Heart right ventricle (tissue), 16 donors: Measurements from ENCODE around the gene ECE2. TPM values are rescaled to one million over a fixed set of nuclear protein-coding genes. Genes with fewer than 3 reads are reported as not detected.
"Not testable (repeated sequence)": the region's sequence is repeated elsewhere in the genome, so short reads cannot be mapped to it uniquely, and the experiment has no call there.

Source experiments
- ATAC-seq, 8 donors: fragments of 200-7000 bp; cut with Tn5 transposase; one replicate each; pipeline ENCODE4 v1.9.1; 2020; ENCODE audit warnings: mild to moderate bottlenecking in 8 of 8, moderate library complexity in 8 of 8, moderate number of reproducible peaks in 1 of 8
- DNase-seq, 2 donors: peaks; one replicate each; pipeline ENCODE4 v3.0.0-alpha.2; 2020
- H3K27ac ChIP-seq, 10 donors: fragments of 200-600 bp; sonication (generic) in 2 of 10; one replicate each; pipeline versions ENCODE4 v1.5.0 to v1.8.0; 2020 to 2022; ENCODE audit warnings: mild to moderate bottlenecking in 3 of 10
- H3K27me3 ChIP-seq, 7 donors: fragments of 200-600 bp; one replicate each; pipeline ENCODE4 v1.8.0; 2021 to 2022; ENCODE audit warnings: mild to moderate bottlenecking in 2 of 7
- H3K36me3 ChIP-seq, 9 donors: fragments of 200-600 bp; sonication (generic) in 1 of 9; one replicate each; pipeline versions ENCODE4 v1.5.0 to v1.8.0; 2020 to 2022; ENCODE audit warnings: mild to moderate bottlenecking in 2 of 9
- H3K4me1 ChIP-seq, 9 donors: fragments of 200-600 bp; sonication (generic) in 1 of 9; one replicate each; pipeline versions ENCODE4 v1.5.0 to v1.8.0; 2020 to 2022; ENCODE audit warnings: mild to moderate bottlenecking in 4 of 9
- H3K4me3 ChIP-seq, 10 donors: fragments of 200-600 bp; sonication (generic) in 2 of 10; one replicate each; pipeline versions ENCODE4 v1.5.0 to v1.8.0; 2020 to 2022; ENCODE audit warnings: mild to moderate bottlenecking in 7 of 10, moderate library complexity in 2 of 10
- H3K9me3 ChIP-seq, 11 donors: fragments of 200-600 bp in 10 of 11; sonication (generic) in 2 of 11; one replicate each; pipeline versions ENCODE4 v1.5.0 to v1.8.0; 2013 to 2022; ENCODE audit warnings: mild to moderate bottlenecking in 2 of 11, control low read depth in 1 of 11, moderate library complexity in 1 of 11
- CTCF ChIP-seq, 9 donors: fragments of 200-600 bp; sonication (generic) in 2 of 9; IDR thresholded peaks; one replicate each; pipeline versions ENCODE4 v1.5.0 to v1.8.0; 2021 to 2022; ENCODE audit warnings: antibody characterized with exemption in 9 of 9, mild to moderate bottlenecking in 5 of 9, moderate library complexity in 1 of 9
- WGBS, 2 donors: extraction: QIAGEN DNeasy Blood & Tissue Kit; methylation state at CpG; one replicate each; pipeline ENCODE4 v1.1.7; 2013; ENCODE audit warnings: inconsistent platforms in 1 of 2; 5-methylcytosine and 5-hydroxymethylcytosine counted together
- intact Hi-C, 10 donors: fragments of 100-400 bp; cut with DNase I; formaldehyde crosslinking; loops; one replicate each; pipeline versions ENCODE4 v1.11.1 to v1.14.2; 2022
- microRNA-seq, 2 donors: library from miRNA; unstranded; fragments of <30 nt; microRNA quantifications; one replicate each; pipeline ENCODE4 v1.2.0, GENCODE V29; 2021
- polyA plus RNA-seq, 2 donors: library from polyadenylated mRNA; stranded (reverse); fragments of 200-250 nt; gene quantifications; one replicate each; pipeline ENCODE4 v1.2.3, GENCODE V29; 2013
- total RNA-seq, 10 donors: library from RNA; stranded (reverse); fragmentation: NEBNext Ultra II Directional in 3 of 10; extraction: Animal tissue kit (Norgen Biotek cat#: 25700) in 3 of 10; gene quantifications; one replicate each; pipeline versions ENCODE4 v1.2.1 to v1.2.4, GENCODE V29; 2021 to 2023
- donor health status: Arrhythmogenic right ventricular cardiomyopathy.
- donor health status: ischemic (EF 13 %, LVEDD 7.1; RV severe dilation, severe dysfunction).
- donor health status: healthy with polysubstance abuse.
- donor health status: DM: no; HTN: yes; CAD: no.
- donor health status: DM: no; HTN: no; CAD: no.
- donor health status: ischemic (EF 25% LVEDD 6.9; RV normal size, moderate dysfunction).
- donor health status: ischemic (EF 25% LVEDD 5.7; RV mildly dilated, moderate dysfunction).
- donor health status: healthy.
- donor health status: DM: yes; HTN: yes; CAD: no.
- donor health status: Ischemic cardiomyopathy.
- donor health status: ischemic (EF 35%, LVEDD 5.7; RV mildly dilated, moderate dysfunction).
- donor health status: nonischemic (EF 11% LVEDD 7.7; RV severe dilation, severe dysfunction).
- donor health status: DM: yes; HTN: yes; CAD: no.
- donor health status: PGD.
- donor health status: ischemic (EF 29% LVEDD 5.4; RV normal size, mild dysfunction).
- donor health status: nonischemic (EF 23%, LVEDD 6.1; RV moderate dilation, normal function).

The ECE2 gene
- total and polyA plus RNA-seq, 12 donors = 0.20 to 0.28 TPM; not detected in 10

GRCh38 chr3:184339001-184339400 lies 63.2 kb downstream of the ECE2 start:
- H3K4me1 ChIP-seq = peaks cover 18 to 60% (median 41%) of the 10 kb centered on the region in 9 donors
- intact Hi-C loops = loop anchor here in 2 of 10 donors (2.0 to 10.0 kb wide), 2 partner anchors 24 to 154 kb away; partner anchors contain the start of genes ABCF3 (in 1 of the 2) and EIF4G1 (in 1 of the 2)
- no peak for DNase-seq

GRCh38 chr3:184339451-184340135 lies 63.8 kb downstream of the ECE2 start:
- not testable (repeated sequence) for DNase-seq, H3K9me3 ChIP-seq, H3K27me3 ChIP-seq, ATAC-seq
- Histone ChIP-seq H3K36me3 (peaks cover 0 to 49% (median 35%) of the 10 kb centered on the region in 9 donors), H3K4me3 (peak overlapping the region in 1 of 10 donors; percentile 86), H3K4me1 (peaks cover 18 to 60% (median 41%) of the 10 kb centered on the region in 9 donors), H3K27ac (peak overlapping the region in 3 of 10 donors; percentile 96 to 97 (median 97))
- 90 to 94% methylated on average over 19 of the region's 19 CpGs for WGBS, 2 donors
- intact Hi-C loops = loop anchor here in 2 of 10 donors (2.0 to 10.0 kb wide), 2 partner anchors 25 to 155 kb away; partner anchors contain the start of genes ABCF3 (in 1 of the 2) and EIF4G1 (in 1 of the 2)

More at GRCh38 chr3:184339001-184339400, 63.2 kb downstream of the ECE2 start:
- ATAC-seq = no peak
- no peak for TF ChIP-seq CTCF (IDR thresholded peaks at IDR 0.05)
- 42 to 45% methylated on average over 8 of the region's 8 CpGs for WGBS, 2 donors
- Histone ChIP-seq H3K4me3 (peak overlapping the region in 9 of 10 donors; percentile 5 to 96 (median 82)), H3K27me3 (no peaks in the 10 kb centered on the region), H3K36me3 (peaks cover 0 to 49% (median 31%) of the 10 kb centered on the region in 9 donors), H3K27ac (peak overlapping the region; percentile 81 to 99 (median 96)), H3K9me3 (no peaks in the 10 kb centered on the region)

GRCh38 chr3:184341925-184342324 lies 66.1 kb downstream of the ECE2 start:
- no peaks in the 10 kb centered on the region for H3K9me3 ChIP-seq
- DNase-seq (no peak), ATAC-seq (no peak)
- H3K4me3 ChIP-seq = no peak overlapping the region
- no peaks in the 10 kb centered on the region for H3K27me3 ChIP-seq
- intact Hi-C loops = no loop called here
- peaks cover 0 to 56% (median 34%) of the 10 kb centered on the region in 9 donors for H3K36me3 ChIP-seq
- H3K4me1 ChIP-seq = peaks cover 15 to 57% (median 39%) of the 10 kb centered on the region in 9 donors
- 91 to 95% methylated on average over 7 of the region's 7 CpGs for WGBS, 2 donors
- H3K27ac ChIP-seq = no peak overlapping the region
- no peak for TF ChIP-seq CTCF (IDR thresholded peaks at IDR 0.05)

Small RNA genes within 50 kb of the gene (microRNA-seq; reads per million reads assigned to microRNA genes)
- gene MIR1224 = 0 to 1.0 reads per million in 2 donors

Other genes starting within 250 kb of the ECE2 start
- not detected for gene HTR3D, start 244.3 kb upstream of the ECE2 start, total RNA-seq
- gene HTR3D, start 244.3 kb upstream of the ECE2 start, polyA plus RNA-seq = not detected
- not detected for gene HTR3C, start 223.0 kb upstream of the ECE2 start, total RNA-seq
- not detected for gene HTR3C, start 223.0 kb upstream of the ECE2 start, polyA plus RNA-seq
- not detected for gene HTR3E, start 179.0 kb upstream of the ECE2 start, total RNA-seq
- gene HTR3E, start 179.0 kb upstream of the ECE2 start, polyA plus RNA-seq = not detected
- 10 to 100 TPM; 26.8 to 37.3 (median 31.6) TPM for gene EIF2B5, start 140.7 kb upstream of the ECE2 start, total RNA-seq
- gene EIF2B5, start 140.7 kb upstream of the ECE2 start, polyA plus RNA-seq = 10 to 100 TPM; 30.6 to 44.6 TPM
- gene DVL3, start 120.6 kb upstream of the ECE2 start, total RNA-seq = 10 to 100 TPM; 52.6 to 81.7 (median 68.6) TPM
- 10 to 100 TPM; 37.5 to 42.0 TPM for gene DVL3, start 120.6 kb upstream of the ECE2 start, polyA plus RNA-seq
- gene AP2M1, start 101.2 kb upstream of the ECE2 start, total RNA-seq = 100 to 1,000 TPM; 263 to 371 (median 321) TPM
- 100 to 1,000 TPM; 187 to 390 TPM for gene AP2M1, start 101.2 kb upstream of the ECE2 start, polyA plus RNA-seq
- gene ABCF3, start 89.8 kb upstream of the ECE2 start, total RNA-seq = 10 to 100 TPM; 60.1 to 90.7 (median 68.3) TPM
- gene ABCF3, start 89.8 kb upstream of the ECE2 start, polyA plus RNA-seq = 10 to 100 TPM; 78.0 to 87.9 TPM
- gene VWA5B2, start 46.4 kb upstream of the ECE2 start, total RNA-seq = under 1 TPM in 1 of 10 donors, not detected in 9; 0.09 TPM
- gene VWA5B2, start 46.4 kb upstream of the ECE2 start, polyA plus RNA-seq = under 1 TPM in 1 of 2 donors, not detected in 1; 0.03 TPM
- 10 to 100 TPM; 10.7 to 25.1 (median 13.3) TPM for gene ALG3, start 27.1 kb upstream of the ECE2 start, total RNA-seq
- 10 to 100 TPM; 16.8 to 63.6 TPM for gene ALG3, start 27.1 kb upstream of the ECE2 start, polyA plus RNA-seq
- gene EEF1AKMT4, start 26.4 kb upstream of the ECE2 start, total RNA-seq = 1 to 10 TPM in 7 of 10 donors, under 1 TPM in 3; 0.49 to 2.3 (median 1.1) TPM
- 10 to 100 TPM in 1 of 2 donors, under 1 TPM in 1; 0.95 to 19.4 TPM for gene EEF1AKMT4, start 26.4 kb upstream of the ECE2 start, polyA plus RNA-seq
- gene CAMK2N2, start 14.5 kb upstream of the ECE2 start, total RNA-seq = under 1 TPM in 3 of 10 donors, not detected in 7; 0.20 to 0.30 (median 0.25) TPM
- under 1 TPM in 1 of 2 donors, not detected in 1; 0.12 TPM for gene CAMK2N2, start 14.5 kb upstream of the ECE2 start, polyA plus RNA-seq
- gene PSMD2, start 23.2 kb downstream of the ECE2 start, total RNA-seq = 100 to 1,000 TPM; 210 to 254 (median 231) TPM
- gene PSMD2, start 23.2 kb downstream of the ECE2 start, polyA plus RNA-seq = 100 to 1,000 TPM in 1 of 2 donors, 10 to 100 TPM in 1; 49.0 to 288 TPM
- gene EIF4G1, start 38.6 kb downstream of the ECE2 start, total RNA-seq = 100 to 1,000 TPM; 203 to 316 (median 209) TPM
- 100 to 1,000 TPM; 142 to 277 TPM for gene EIF4G1, start 38.6 kb downstream of the ECE2 start, polyA plus RNA-seq
- 10 to 100 TPM; 23.0 to 36.5 (median 26.7) TPM for gene FAM131A, start 61.6 kb downstream of the ECE2 start, total RNA-seq
- gene FAM131A, start 61.6 kb downstream of the ECE2 start, polyA plus RNA-seq = 10 to 100 TPM; 21.6 to 32.5 TPM
- gene CLCN2, start 85.6 kb downstream of the ECE2 start, total RNA-seq = 1 to 10 TPM; 1.3 to 3.0 (median 2.4) TPM
- gene CLCN2, start 85.6 kb downstream of the ECE2 start, polyA plus RNA-seq = 1 to 10 TPM; 1.6 to 8.4 TPM
- gene POLR2H, start 85.7 kb downstream of the ECE2 start, total RNA-seq = 10 to 100 TPM; 17.4 to 31.0 (median 22.9) TPM
- gene POLR2H, start 85.7 kb downstream of the ECE2 start, polyA plus RNA-seq = 10 to 100 TPM; 55.1 to 63.7 TPM
- 1 to 10 TPM in 2 of 10 donors, under 1 TPM in 5, not detected in 3; 0.16 to 1.3 (median 0.56) TPM for gene THPO, start 102.2 kb downstream of the ECE2 start, total RNA-seq
- 1 to 10 TPM in 1 of 2 donors, under 1 TPM in 1; 0.30 to 1.0 TPM for gene THPO, start 102.2 kb downstream of the ECE2 start, polyA plus RNA-seq
- 10 to 100 TPM in 1 of 10 donors, 1 to 10 TPM in 9; 1.4 to 10.9 (median 3.7) TPM for gene CHRD, start 104.0 kb downstream of the ECE2 start, total RNA-seq
- gene CHRD, start 104.0 kb downstream of the ECE2 start, polyA plus RNA-seq = 10 to 100 TPM in 1 of 2 donors, 1 to 10 TPM in 1; 7.5 to 17.3 TPM